ENCODE data around the gene CEP20.

Gene CEP20

GRCh38 chr16:15897121-15897780, 8.8 kb upstream of the CEP20 start:
- no peak for DNase-seq

DNA sequence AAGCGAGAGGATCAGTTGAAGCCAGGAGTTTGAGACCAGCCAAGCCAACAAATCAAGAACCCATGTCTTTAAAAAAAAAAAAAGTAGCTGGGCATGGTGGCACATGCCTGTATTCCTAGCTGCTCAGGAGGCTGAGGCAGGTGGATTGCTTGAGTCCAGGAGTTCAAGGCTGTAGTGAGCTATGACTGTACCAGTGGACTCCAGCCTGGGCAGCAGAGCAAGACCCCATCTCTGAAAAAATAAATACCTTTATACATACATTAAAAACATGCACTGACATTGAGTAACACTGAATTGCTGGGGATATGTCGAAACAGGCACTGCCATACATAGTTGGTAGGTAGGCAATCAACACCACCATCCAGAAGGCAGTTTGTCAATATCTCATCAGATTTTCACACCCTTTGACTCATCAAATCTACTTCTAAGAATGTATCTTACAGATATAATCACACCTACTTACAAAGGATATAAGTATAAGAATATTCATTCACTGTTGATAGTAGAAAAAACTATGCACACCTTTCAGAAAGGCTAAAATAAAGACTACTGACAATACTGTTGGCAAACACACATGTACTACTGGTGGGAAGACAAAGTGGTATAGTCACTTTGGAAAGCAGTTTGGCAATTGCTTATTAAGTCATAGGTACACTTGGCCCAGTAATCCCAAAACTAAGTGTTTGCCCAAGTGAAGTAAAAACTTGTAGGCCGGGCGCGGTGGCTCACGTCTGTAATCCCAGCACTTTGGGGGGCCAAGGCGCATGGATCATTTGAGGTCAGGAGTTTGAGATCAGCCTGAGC, 6.4 kb upstream of the CEP20 start:
- DNase-seq, result no peak

- no peak for DNase-seq
These were observed 3.1 kb upstream of the CEP20 start for GRCh38 chr16:15891508-15891907.

- no peak for DNase-seq
These were observed 1.1 kb downstream of the CEP20 start for GRCh38 chr16:15887283-15887682.

DNA sequence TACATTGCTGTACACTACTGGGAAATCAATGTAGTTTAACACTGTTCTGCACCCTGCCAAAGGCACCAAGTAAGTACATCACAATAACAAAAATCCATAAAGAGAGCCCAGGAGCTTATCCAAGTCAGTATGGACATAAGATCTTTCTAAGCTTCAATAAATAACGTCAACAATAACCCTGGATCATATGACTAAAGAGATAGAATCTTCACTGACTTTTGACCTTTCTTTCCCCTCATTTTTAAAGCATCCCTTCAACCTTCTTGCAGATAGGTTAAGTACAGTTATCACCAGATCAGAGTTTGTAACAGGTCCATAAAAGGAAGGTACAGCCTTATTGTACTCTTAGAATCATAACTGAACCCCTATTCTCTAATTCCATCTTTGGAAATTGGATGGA, 2.3 kb downstream of the CEP20 start:
- DNase-seq, result no peak

DNA sequence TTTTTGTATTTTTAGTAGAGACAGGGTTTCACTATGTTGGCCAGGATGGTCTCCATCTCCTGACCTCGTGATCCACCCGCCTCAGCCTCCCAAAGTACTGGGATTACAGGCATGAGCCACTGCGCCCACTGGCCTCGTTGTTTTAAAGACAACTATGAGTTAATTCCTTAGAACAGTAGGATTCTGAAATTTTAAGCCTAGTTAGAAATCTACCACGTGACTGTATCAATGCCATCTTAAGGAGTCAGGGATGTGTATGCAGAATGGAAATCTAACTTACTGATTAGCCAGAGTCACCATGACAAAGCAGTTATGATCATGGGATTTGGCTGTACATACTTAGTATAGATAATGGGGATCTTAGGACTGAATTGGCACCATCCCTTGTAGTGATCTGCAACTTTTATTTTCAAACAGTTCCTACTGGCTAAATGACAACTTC, 2.8 kb downstream of the CEP20 start:
- DNase-seq, result no peak

DNA sequence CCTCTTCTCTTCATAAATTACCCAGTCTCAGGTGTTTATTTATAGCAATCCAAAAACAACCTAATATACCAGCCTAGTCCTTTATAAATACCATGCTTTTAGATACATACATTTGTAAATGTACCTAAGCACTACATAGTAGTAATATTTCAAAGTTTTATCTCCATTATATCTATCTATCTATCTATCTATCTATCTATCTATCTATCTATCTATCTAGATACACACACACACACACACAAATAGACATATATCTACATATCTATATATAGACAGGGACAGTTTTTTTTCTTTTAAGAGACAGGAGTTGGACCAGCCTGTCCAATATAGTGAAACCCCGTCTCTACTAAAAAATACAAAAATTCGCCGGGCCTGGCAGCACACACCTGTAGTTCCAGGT, 5.8 kb downstream of the CEP20 start:
- DNase-seq, result no peak

DNA sequence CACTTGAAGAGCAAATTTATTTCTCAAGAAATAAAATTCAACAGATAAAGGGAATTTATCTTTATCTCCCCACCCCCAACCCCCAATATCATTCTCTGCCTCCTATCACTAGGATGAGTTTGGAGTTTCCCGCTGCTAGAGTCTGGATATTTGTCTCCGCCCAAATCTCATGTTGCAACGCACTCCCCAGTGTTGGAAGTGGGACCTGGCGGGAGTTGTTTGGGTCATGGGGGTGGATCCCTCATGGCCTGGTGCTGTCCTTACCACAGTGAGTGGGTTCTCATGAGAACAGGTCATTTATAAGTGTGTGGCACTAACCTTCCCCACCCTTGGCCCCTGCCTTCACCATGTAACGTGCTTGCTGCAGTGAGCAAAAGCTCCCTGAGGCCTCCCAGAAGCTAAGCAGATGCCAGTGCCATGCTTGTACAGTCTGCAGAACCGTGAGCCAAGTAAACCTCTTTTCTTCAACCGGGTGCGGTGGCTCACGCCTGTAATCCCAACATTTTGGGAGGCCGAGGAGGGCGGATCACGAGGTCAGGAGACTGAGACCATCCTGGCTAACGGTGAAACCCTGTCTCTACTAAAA, 6.5 kb downstream of the CEP20 start:
- DNase-seq, result no peak

GRCh38 chr16:15880434-15881308, 7.7 kb downstream of the CEP20 start:
- no peak for DNase-seq

DNA sequence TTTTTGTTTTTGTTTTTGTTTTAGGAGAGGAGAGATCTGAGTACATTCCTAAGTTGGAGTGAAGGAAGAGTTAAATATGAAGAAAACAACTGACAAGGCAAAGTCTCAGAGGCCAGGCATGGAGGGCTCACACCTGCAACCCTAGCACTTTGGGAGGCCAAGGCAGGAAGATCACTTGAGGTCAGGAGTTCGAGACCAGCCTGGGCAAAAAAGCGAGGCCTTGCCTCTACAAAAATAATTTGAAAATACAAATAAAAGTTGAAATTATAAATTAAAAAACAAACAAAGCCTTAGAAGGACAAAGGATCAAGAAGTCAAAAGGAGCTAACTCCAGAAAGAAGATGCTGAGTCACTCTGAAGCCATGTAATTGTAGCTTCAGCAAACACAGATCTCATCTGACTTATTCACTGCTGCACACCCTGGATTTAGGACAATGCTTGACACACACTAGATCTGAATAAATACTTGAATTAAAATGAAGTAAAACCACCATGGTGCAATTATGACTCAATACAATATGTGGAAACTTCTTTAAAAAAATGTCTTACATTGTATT, 9.1 kb downstream of the CEP20 start:
- DNase-seq, result no peak

DNA sequence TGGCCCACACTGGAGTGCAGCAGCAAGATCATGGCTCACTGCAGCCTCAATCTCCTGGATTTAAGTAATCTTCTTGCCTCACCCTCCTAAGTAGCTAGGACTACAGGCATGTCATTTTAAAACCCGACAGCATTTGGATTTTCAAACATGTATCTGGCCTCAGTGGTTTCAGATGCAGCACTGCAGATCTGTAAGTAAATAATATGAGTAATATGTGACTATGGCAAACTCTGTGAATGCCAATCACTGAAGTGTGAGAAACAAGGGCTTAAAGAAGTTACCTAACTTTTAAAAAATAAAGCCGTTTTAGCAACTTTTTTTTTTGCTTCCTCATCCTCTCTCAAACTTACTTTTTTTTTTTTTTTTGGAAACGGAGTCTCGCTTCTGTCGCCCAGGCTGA, 11.9 kb downstream of the CEP20 start:
- DNase-seq, result no peak

DNA sequence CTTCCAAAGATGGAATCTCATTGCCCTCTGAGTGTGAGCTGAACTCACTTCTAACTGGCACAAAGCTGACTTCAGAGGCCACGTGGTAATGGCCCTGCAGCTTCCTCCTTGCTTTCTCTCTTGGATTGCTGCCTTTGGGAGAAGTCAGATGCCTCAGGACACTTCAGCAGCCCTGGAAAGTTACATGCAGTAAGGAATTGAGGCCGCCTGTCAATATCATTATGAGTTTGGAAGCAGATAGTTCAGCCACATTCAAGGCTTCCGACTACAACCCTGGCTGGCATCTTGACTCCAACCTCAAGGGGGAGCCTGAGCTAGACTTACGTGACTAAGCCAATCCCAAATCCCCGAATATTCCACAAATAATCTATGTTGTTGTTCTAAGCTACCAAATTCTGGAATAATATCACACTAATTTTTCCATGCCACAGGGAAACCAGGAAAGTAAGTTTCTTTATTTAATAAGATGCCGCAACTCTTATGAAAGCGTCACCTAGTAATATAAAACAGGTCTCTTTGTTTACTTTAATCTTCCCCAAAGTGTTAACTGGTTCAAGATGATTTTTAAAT, 13.6 kb downstream of the CEP20 start:
- no peak for DNase-seq

DNA sequence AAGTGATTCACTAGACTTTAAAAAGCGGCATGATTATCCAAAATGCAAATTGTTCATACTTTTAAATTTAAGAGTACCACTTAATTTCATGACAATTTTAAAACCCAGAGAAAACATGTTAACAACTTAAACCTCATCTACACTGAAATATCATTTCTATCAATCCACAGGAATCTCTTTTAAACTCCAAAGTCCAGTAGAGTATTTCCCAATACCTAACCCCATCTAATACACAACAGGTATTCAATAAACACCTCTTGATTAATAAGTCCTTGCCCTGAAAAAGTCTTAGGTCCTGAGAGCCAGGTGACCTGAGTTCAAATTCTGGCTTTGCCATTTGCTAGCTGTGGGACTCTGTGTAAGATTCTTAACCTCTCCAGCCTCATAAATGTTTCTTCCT, 14.7 kb downstream of the CEP20 start:
- DNase-seq, result no peak

- DNase-seq, result no peak
These were observed 15.1 kb downstream of the CEP20 start for GRCh38 chr16:15873301-15873700.

- DNase-seq, result no peak
These were observed 18.4 kb downstream of the CEP20 start for GRCh38 chr16:15870011-15870410.

- no peak for DNase-seq
These were observed 22.0 kb downstream of the CEP20 start for GRCh38 chr16:15866451-15866850.

DNA sequence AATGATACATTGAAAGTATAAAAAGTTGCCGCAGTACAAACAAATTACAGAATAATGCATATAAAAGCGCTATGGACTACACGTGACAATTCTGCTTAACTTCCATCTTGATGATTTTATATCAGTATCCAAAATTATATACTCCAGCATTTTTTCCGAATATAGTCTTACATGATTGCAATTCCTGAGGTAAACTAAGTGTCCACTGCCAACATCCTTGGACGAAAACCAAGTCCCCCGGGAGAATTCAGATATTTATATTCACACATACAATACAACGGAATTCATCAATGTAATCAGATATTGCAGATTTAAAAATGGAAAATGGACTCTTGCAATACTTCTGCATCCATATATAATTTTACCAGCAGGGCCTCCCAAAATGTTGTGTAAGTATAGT, 22.7 kb downstream of the CEP20 start:
- DNase-seq, result no peak

DNA sequence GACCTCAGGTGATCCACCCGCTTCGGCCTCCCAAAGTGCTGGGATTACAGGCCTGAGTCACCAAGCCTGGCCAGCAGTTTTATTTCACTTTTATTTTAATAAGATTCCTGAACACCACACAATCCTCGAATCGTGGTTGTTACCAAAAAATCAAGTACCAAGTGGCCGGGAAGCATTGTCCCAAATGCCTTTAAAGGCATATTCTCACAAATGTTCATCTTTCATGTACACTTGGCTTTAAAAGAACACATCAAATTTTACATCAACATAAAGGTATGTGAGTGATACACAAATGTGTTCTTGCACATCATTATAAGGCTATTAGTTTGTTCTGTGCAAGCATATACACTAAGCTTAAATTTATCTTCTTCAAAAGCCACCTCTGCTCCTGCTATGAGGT, 23.5 kb downstream of the CEP20 start:
- DNase-seq, result no peak

- no peak for DNase-seq
These were observed 26.4 kb downstream of the CEP20 start for GRCh38 chr16:15861996-15862395.

- no peak for DNase-seq
These were observed 29.3 kb downstream of the CEP20 start for GRCh38 chr16:15858921-15859668.

GRCh38 chr16:15857724-15858560, 30.5 kb downstream of the CEP20 start:
- DNase-seq, result no peak

Measured in NCI-H1048 (cell line).